Cardiac septum (tissue), 1 donor: ENCODE measurements around the gene ZNF730. TPM values are rescaled to one million over a fixed set of nuclear protein-coding genes. Genes with fewer than 3 reads are reported as not detected.
"Not testable (repeated sequence)": the region's sequence is repeated elsewhere in the genome, so short reads cannot be mapped to it uniquely, and the experiment has no call there.

Experiments
- DNase-seq: peaks from one replicate; pipeline ENCODE4 v3.0.0-alpha.2; 2020; ENCODE audit warnings: low spot score
- intact Hi-C: fragments of 100-400 bp; cut with DNase I; formaldehyde crosslinking; loops from one replicate; pipeline ENCODE4 v1.14.0; 2022
- long read RNA-seq: library from polyadenylated mRNA; unstranded; transcript quantifications from one replicate; pipeline ENCODE4 v2.0.0, GENCODE V29; 2021
- total RNA-seq: library from RNA; stranded (reverse); fragmentation: NEBNext Ultra II Directional; extraction: Animal tissue kit (Norgen Biotek cat#: 25700); gene quantifications from one replicate; pipeline ENCODE4 v1.2.1, GENCODE V29; 2021
- donor health status: DM: no; HTN: no; CAD: no.

Gene ZNF730
- 0.57 TPM for total RNA-seq
- long read RNA-seq = 0 reads

DNA sequence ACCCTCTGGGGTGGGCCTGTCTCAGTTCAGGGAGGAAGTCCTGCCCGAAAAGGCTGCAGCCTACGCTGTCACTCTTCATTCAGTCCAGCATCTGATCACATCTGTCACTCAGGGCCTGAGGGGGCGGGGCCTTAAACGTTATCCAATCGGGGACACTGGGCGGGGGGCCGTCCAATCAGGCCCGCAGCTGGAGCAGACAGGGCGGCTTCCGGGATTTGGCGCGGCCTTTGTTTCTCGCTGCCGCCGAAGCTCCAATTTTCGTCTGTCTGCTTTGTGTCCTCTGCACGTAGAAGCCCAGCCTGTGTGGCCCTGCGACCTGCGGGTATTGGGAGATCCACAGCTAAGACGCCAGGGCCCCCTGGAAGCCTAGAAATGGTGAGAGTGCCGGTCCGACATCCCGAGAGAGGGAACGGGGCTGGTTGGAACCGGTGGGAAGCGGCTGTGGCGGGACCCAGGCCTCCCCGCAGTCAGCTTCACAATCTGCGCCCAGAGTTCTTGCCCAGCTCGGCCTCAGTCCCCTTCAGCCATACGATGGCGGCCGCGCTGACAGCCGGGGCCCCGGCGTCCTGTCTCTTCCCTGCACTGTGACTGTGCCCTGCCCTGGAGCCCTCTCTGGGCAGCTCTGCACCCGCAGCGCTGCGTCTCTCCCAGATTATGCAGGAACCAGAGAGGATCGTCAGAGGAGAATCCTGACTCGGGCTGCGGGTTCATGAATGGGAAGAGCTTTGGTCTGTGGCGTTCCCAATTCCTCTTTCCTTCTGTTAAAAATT lies at the start of gene ZNF730:
TSS of gene ZNF730 (plus strand) at position 224 of the 770 bp plus-strand sequence. CDS start at position 373, 149 bp downstream.
- peak; percentile 81 for DNase-seq
- intact Hi-C loops = no loop called here

DNA sequence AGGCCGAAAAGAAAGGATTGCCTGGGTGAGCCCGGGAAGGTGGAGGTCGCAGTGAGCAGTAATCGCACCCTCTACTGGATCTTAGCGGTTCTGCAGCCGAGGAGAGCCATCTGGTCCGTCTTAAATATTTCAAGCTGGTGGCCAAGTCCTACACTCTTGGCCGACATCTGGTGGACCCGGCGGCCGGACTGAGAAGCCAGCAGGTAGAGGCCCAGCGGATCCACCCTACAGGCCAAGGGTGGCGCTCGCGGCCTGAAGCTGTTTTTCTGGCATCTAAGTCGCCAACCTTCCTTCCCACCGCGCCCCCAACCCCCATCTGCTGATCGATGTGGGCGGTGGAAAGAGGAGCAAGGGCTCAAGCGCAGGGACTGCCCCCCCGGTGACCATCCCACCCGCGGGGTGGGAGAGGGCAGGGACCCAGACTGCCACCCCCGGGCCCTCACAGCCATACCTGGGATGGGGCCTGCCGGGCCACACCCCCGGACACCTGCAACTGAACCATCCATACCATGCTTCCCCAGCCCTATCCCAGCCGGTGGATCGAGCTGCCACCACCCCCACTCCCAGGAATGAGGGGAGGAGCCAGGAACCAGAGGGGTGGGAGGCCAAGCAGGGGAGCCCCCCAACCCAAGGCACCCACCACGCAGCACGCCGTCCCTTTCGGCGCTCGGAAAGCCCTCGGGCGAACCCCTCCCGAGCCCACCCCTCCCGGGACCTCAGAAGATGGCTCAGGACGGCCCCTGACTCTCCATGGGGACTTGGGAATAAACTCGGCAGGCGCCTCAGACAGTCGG lies 46.3 kb upstream of the ZNF730 start:
- intact Hi-C loops = no loop called here
- peak; percentile 75 for DNase-seq

DNA sequence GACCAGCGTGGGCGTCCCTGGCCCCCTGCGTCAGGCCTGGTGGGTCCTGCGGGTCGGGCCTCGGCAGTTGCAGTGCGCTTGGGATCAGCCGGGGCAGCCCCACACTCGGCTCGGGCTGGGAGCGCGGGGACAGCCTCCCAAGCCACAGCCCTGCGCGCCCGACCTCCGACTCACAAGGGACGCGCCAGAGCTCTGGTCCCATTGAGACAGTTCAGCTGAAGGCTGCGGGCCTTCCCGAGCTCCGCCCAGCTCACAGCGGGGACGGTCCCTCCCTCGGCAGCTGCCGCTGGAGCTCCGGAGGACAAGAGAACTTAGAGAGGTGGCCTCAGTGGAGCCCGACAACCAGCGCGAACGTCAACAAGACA lies 45.7 kb upstream of the ZNF730 start:
- no peak for DNase-seq

DNA sequence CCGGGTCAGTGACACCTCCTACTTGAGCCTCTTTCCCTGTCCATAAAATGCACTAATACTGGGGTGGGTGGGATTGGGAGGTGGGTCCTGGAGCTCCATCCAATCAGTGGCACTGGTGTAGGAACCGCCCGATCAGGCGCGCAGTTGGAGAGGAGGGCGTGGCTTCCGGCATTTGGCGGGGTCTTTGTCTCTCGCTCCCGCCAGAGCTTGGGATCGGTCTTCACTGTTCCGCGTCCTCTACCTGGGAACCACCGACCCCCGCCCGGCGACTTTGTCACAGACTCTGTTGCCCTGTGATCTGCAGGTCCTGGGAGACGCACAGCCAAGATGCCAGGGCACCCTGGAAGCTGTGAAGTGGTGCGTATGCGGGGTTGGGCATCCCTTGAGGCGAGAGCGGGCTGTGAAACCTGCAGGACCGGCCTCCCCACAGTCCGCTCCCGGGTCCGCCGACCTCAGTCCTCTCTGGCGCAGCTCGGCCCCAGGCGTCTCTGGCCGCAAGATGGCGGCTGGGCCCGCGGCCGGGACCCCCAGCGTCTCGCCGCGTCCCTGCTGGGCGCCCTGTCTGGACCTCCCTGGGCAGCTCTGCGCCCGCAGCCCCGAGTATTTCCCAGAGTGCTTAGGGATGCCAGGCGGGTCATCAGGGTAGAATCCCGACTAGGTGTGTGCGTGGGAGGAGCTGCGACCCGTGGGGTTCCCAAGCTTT lies 41.6 kb upstream of the ZNF730 start:
- intact Hi-C loops = no loop called here
- DNase-seq = peak; percentile 75

More for the DNA sequence above, 45.7 kb upstream of the ZNF730 start:
- intact Hi-C loops = no loop called here

DNA sequence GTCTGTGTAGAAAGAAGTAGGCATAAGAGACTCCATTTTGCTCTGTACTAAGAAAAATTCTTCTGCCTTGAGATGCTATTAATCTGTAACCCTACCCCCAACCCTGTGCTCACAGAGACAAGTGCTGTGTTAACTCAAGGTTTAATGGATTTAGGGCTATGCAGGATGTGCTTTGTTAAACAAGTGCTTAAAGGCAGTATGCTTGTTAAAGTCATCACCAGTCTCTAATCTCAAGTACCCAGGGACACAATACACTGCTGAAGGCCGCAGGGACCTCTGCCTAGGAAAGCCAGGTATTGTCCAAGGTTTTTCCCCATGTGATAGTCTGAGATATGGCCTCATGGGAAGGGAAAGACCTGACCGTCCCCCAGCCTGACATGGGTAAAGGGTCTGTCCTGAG lies 39.0 kb upstream of the ZNF730 start:
- DNase-seq, intact Hi-C loops: not testable (repeated sequence)

DNA sequence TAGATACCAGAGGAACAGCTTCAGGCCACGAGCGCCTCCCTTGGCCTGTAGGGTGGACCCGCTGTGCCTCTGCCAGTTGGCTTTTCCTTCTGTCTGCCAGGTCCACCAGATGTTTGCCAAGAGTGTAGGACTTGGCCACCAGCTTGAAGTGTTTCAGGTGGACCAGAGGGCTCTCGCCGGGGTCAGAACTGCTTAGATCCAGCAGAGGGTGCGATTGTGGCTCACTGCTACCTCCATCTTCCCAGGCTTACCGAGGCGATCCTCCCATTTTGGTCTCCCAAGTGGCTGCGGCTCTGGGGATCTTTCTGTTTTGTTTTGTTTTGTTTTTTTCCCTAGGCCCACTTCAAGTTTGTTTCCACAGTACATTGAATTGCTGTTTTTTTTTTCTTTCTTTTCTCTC lies 23.0 kb upstream of the ZNF730 start:
- intact Hi-C loops = no loop called here
- no peak for DNase-seq

DNA sequence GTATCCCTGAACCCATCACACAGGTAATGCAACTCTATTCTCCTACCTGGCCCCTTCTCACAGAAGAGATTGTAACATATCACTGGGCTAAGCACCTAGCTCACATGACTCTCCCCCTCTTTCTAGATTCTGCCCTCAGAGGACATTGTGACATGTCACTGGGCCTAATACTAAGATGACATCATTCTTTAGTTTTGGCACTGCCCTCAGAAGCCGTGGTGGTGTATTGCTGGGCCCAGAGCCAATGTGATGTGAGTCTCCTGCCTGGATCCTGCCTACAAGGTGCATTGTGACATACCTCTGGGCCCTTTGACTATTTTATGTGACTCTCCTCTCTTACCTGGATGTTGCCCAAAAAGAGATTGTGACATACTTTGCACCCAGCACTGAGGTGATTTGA lies 21.4 kb upstream of the ZNF730 start:
- no peak for DNase-seq
- intact Hi-C loops = no loop called here

DNA sequence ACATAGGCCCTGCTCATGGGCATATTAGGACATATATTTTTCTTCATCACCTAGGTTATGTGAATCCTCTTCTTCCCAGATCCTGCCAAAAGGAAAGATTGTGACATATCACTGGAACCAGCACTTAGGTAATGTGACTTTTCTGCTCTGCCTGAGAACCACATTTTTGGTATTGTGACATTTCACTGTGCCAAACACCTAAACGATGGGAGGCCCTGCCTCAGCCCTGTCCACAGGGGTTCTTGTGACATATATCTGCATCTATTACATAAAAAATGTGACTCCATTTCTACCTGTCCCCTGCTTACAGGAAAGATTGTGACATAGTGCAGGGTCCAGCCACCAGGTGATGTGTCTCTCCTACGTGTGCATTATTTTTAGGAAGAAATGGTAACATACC lies 18.5 kb upstream of the ZNF730 start:
- intact Hi-C loops = no loop called here

DNA sequence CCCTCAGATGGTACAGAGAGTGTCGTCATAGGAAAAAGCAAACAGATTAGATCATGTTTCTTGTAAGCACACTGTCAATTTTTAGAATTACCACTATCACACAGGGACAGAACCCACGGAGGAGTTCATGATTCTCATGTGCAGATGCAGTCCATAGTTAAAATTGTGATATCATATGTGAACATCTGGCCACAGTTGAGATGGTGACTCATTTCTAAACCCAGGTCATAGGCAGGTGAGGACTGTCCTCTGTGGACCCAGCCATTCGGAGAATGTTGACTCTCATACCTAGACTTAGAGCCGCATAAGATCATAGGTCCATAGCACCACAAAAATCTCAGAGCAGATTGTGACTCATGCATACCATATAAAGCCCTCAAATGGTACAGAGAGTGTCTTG lies 17.8 kb upstream of the ZNF730 start:
- intact Hi-C loops = no loop called here
- DNase-seq = no peak

More for the DNA sequence above, 18.5 kb upstream of the ZNF730 start:
- no peak for DNase-seq

DNA sequence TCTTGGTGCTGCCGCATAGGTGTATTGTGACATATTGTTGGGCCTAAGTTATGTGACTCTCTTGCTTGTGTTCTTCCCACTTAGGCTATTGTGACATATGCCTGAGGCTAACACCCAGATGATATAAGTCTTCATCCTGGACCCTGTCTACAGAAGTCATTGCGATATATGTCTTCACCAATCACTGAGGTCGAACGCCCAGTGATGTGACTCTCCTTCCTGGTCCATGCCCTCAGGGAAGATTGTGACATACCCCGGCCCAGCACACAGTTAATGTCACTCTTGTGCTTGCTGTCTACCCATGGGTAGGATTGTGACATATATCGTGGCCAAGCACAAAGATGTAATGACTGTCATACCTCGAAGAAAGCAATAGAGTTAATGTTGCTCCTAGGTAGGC lies 16.9 kb upstream of the ZNF730 start:
- DNase-seq = no peak
- intact Hi-C loops = no loop called here

DNA sequence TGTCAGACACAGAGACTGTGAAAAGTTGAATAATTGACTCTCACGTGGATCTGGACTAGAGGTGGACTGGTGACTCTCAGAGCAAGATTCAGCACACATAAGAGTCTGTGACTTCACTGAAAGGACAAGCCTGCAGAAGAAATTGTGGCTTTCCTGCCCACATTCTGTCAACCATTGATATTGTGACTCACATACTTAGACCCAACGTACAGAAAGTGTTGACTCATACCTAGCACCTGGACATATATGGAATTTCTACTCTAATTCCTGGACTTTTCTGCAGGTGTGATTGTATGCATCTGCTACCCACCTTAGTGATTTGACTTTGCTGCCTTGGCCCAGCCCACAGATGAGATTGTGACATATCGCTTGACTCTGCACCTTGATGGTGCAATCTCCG lies 15.6 kb upstream of the ZNF730 start:
- no peak for DNase-seq

DNA sequence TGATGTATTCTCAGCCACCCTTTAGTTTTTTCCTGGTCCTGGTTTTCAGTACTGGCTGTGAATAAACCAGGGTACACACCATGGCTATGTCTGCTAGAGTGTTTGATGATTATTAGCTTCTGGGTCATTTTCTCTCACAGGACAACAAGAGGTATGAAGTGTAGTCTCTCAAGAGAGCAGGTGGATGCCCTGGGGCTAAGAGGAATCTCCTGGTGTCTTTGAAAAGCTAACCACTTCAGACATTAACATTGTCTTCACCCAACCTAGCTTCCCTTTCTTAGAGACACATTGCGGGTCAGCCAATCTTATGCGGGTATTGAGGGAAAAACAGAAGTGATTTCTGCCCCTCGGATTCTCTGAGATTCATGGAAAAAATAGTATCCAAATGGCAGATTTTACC lies 1.6 kb downstream of the ZNF730 start:
- intact Hi-C loops = no loop called here
- DNase-seq = no peak

More for the DNA sequence above, 15.6 kb upstream of the ZNF730 start:
- intact Hi-C loops = no loop called here

DNA sequence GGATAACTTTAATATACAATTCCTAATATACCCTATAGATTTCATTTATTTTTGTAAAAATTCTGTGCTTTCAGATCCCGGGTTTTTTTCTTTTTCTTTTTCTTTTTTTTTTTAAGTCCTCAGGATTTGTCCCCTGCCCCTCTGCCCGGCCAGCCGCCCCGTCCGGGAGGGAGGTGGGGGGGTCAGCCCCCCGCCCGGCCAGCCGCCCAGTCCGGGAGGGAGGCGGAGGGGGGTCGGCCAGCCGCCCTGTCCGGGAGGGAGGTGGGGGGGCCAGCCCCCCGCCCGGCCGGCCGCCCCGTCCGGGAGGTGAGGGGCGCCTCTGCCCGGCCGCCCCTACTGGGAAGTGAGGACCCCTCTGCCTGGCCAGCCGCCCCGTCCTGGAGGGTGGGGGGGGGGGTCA lies 17.4 kb downstream of the ZNF730 start:
- intact Hi-C loops, DNase-seq: not testable (repeated sequence)

DNA sequence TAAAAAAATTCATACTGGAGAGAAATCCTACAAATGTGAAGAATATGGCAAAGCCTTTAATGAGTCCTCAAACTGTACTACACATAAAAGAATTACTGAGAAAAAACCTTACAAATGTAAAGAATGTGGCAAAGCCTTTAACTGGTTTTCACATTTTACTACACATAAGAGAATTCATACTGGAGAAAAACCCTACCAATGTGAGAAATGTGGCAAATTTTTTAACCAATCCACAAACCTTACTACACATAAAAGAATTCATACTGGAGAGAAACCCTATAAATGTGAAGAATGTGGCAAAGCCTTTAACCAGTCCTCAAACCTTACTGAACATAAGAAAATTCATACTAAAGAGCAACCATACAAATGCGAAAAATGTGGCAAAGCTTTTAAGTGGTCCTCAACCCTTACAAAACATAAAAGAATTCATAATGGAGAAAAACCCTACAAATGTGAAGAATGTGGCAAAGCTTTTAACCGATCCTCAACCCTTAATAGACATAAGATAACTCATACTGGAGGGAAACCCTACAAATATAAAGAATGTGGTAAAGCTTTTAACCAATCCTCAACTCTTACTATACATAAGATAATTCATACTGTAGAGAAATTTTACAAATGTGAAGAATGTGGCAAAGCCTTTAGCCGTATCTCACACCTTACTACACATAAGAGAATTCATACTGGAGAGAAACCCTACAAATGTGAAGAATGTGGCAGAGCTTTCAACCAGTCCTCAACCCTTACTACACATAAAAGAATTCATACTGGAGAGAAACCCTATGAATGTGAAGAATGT lies 29.0 kb downstream of the ZNF730 start:
- no peak for DNase-seq
- intact Hi-C loops = no loop called here

DNA sequence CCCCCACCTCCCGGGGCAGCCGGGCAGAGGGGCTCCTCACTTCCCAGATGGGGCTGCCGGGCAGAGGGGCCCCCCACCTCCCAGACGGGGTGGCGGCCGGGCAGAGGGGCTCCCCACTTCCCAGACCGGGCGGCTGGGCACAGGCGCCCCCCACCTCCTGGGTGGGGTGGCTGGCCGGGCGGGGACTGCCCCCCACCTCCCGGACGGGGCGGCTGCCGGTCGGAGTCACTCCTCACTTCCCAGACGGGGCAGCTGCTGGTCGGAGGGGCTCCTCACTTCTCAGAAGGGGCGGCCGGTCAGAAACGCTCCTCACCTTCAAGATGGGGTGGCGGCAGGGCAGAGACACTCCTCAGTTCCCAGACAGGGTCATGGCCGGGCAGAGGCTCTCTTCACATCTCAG lies 43.9 kb downstream of the ZNF730 start:
- intact Hi-C loops = no loop called here
- DNase-seq = no peak

DNA sequence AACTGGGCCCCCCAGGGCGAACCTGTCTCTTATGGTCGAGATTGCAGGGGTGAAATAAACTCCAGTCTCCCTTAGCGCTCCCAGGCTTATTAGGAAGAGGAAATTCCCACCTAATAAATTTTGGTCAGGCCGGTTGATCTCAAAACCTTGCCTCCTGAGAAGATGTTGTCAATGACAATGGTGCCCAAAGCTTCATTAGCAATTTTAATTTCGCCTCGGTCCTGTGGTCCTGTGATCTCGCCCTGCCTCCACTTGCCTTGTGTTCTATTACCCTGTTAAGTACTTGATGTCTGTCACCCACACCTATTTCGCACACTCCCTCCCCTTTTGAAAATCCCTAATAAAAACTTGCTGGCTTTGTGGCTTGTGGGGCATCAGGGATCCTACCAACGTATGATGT lies 51.5 kb downstream of the ZNF730 start:
- intact Hi-C loops, DNase-seq: not testable (repeated sequence)

DNA sequence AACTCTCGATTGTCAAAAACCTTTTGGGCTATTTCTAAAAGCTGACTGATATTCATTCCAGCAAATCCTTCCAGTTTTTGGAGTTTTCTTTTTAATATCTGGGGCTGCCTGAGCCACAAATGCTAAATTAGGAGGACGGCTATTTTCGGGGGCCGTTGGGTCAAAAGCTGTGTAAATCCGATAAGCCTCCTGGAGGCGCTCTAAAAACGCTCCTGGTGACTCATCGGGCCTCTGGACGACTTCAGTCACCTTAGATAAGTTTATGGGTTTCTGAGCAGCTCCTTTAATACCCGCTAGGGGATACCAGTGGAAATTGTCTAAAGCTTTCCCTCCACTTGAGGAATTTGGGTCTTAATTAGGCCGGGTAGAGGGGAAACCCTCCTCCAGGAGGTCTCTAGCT lies 66.4 kb downstream of the ZNF730 start:
- DNase-seq = no peak
- intact Hi-C loops = no loop called here

DNA sequence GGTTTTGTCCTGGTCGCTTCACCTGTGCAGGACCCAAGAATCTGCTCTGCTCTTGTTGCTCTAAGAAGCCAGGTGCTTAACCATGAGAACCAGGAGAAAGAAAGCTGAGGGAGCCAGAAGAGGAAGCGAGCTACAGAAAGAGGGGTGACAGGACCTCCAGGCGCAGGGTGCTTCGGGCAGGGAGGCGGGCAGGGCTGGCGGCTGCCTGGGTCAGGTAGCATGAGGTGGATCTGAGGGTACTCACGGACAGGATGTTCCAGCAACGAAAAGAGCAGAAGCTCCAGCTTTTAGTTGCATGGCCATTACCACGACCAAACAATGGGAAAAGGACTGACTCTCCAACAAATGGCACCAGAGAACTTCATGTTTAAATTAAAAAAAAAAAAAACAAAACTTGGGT lies 73.5 kb downstream of the ZNF730 start:
- intact Hi-C loops = no loop called here
- DNase-seq = no peak
